H9 (cell line): ENCODE results near the gene SGTB. TPM values are rescaled to one million over a fixed set of nuclear protein-coding genes. Genes with fewer than 3 reads are reported as not detected.

Experiments used
- DNase-seq: peaks from one replicate; pipeline ENCODE4 v3.0.0-alpha.2; 2017
- H2AFZ ChIP-seq: one replicate; pipeline ENCODE4 v1.6.1; 2013; ENCODE audit warnings: mild to moderate bottlenecking, low read length, control low read depth, moderate library complexity
- H2AK5ac ChIP-seq: 2 replicates; pipeline ENCODE4 v1.6.1; 2013; ENCODE audit warnings: low read length, control low read depth, mixed read lengths; ENCODE audit not compliant: insufficient read length
- H2BK120ac ChIP-seq: one replicate; pipeline ENCODE4 v1.6.1; 2013; ENCODE audit warnings: low read depth, mild to moderate bottlenecking, low read length, control low read depth, inconsistent platforms; ENCODE audit not compliant: poor library complexity, severe bottlenecking
- H2BK12ac ChIP-seq: 2 replicates; pipeline ENCODE4 v1.6.1; 2013; ENCODE audit warnings: low read length, control low read depth, mixed read lengths, low read depth; ENCODE audit not compliant: insufficient read length
- H2BK15ac ChIP-seq: 2 replicates; pipeline ENCODE4 v1.6.1; 2013; ENCODE audit warnings: low read depth, low read length, control low read depth
- H2BK20ac ChIP-seq: one replicate; pipeline ENCODE4 v1.6.1; 2013; ENCODE audit warnings: low read depth, mild to moderate bottlenecking, low read length, control low read depth, inconsistent platforms; ENCODE audit not compliant: poor library complexity, severe bottlenecking
- H2BK5ac ChIP-seq: 2 replicates; pipeline ENCODE4 v1.6.1; 2013; ENCODE audit warnings: low read length, control low read depth, mixed read lengths; ENCODE audit not compliant: insufficient read length
- H3K14ac ChIP-seq: 2 replicates; pipeline ENCODE4 v1.6.1; 2013; ENCODE audit warnings: low read length, control low read depth; ENCODE audit not compliant: insufficient read depth
- H3K18ac ChIP-seq: 2 replicates; pipeline ENCODE4 v1.6.1; 2013; ENCODE audit warnings: low read depth, mild to moderate bottlenecking, mixed read lengths, low read length, control low read depth; ENCODE audit not compliant: insufficient read length
- H3K23ac ChIP-seq: 2 replicates; pipeline ENCODE4 v1.6.1; 2013; ENCODE audit warnings: low read length, control low read depth, mixed read lengths, low read depth; ENCODE audit not compliant: insufficient read length
- H3K23me2 ChIP-seq: 2 replicates; pipeline ENCODE4 v1.6.1; 2013; ENCODE audit warnings: low read depth, mild to moderate bottlenecking, mixed read lengths, low read length, control low read depth; ENCODE audit not compliant: insufficient read length, poor library complexity, severe bottlenecking
- H3K27ac ChIP-seq: 2 replicates; pipeline ENCODE4 v1.5.1; 2013; ENCODE audit warnings: low read length, control low read depth, mixed read lengths, low read depth; ENCODE audit not compliant: insufficient read length
- H3K27me3 ChIP-seq: 2 replicates; pipeline ENCODE4 v1.6.1; 2013; ENCODE audit warnings: low read length, control low read depth, inconsistent platforms; ENCODE audit not compliant: insufficient read depth
- H3K4ac ChIP-seq: 2 replicates; pipeline ENCODE4 v1.6.1; 2013; ENCODE audit warnings: low read depth, mild to moderate bottlenecking, control low read depth, inconsistent platforms, low read length, moderate library complexity
- H3K4me1 ChIP-seq: 2 replicates; pipeline ENCODE4 v1.6.1; 2013; ENCODE audit warnings: low read length, control low read depth, inconsistent platforms; ENCODE audit not compliant: insufficient read depth
- H3K4me2 ChIP-seq: 2 replicates; pipeline ENCODE4 v1.6.1; 2013; ENCODE audit warnings: low read length, control low read depth, mixed read lengths; ENCODE audit not compliant: insufficient read length, insufficient read depth
- H3K56ac ChIP-seq: 2 replicates; pipeline ENCODE4 v1.6.1; 2013; ENCODE audit warnings: low read depth, mild to moderate bottlenecking, mixed read lengths, low read length, control low read depth; ENCODE audit not compliant: insufficient read length
- H3K79me1 ChIP-seq: 2 replicates; pipeline ENCODE4 v1.6.1; 2013; ENCODE audit warnings: low read depth, mild to moderate bottlenecking, moderate library complexity, low read length, control low read depth, inconsistent platforms; ENCODE audit not compliant: insufficient read depth, poor library complexity, severe bottlenecking
- H3K79me2 ChIP-seq: 2 replicates; pipeline ENCODE4 v1.6.1; 2013; ENCODE audit warnings: low read length, control low read depth, inconsistent platforms; ENCODE audit not compliant: insufficient read depth
- H3K9ac ChIP-seq: 2 replicates; pipeline ENCODE4 v1.6.1; 2013; ENCODE audit warnings: low read length, control low read depth, mixed read lengths; ENCODE audit not compliant: insufficient read length; ENCODE audit errors: extremely low read depth
- H3K9me3 ChIP-seq: one replicate; pipeline ENCODE4 v1.6.1; 2013; ENCODE audit warnings: low read depth, low read length, inconsistent platforms; ENCODE audit not compliant: control insufficient read depth
- H3T11ph ChIP-seq: one replicate; pipeline ENCODE4 v1.6.1; 2013; ENCODE audit warnings: mild to moderate bottlenecking, low read length, control low read depth, inconsistent platforms
- H4K20me1 ChIP-seq: one replicate; pipeline ENCODE4 v1.6.1; 2013; ENCODE audit not compliant: control insufficient read depth, insufficient read length, insufficient read depth
- H4K5ac ChIP-seq: 2 replicates; pipeline ENCODE4 v1.6.1; 2013; ENCODE audit warnings: low read depth, mild to moderate bottlenecking, mixed read lengths, low read length, control low read depth; ENCODE audit not compliant: insufficient read length
- H4K8ac ChIP-seq: replicated peaks from 2 replicates; pipeline ENCODE4 v1.6.1; 2013; ENCODE audit warnings: low read length, control low read depth, mixed read lengths, low read depth; ENCODE audit not compliant: insufficient read length
- H4K91ac ChIP-seq: 2 replicates; pipeline ENCODE4 v1.6.1; 2013; ENCODE audit warnings: low read depth, mild to moderate bottlenecking, moderate library complexity, mixed read lengths, low read length, control low read depth; ENCODE audit not compliant: insufficient read length
- H3K27ac Mint-ChIP-seq, 3 experiments: 2 replicates in 2 of 3; 3 replicates in 1 of 3; pipeline ENCODE4 v1.8.0; 2020 to 2021; ENCODE audit warnings: mixed read lengths in 3 of 3, mild to moderate bottlenecking in 1 of 3, moderate library complexity in 1 of 3
- H3K27me3 Mint-ChIP-seq: 2 replicates; pipeline ENCODE4 v1.8.0; 2021; ENCODE audit warnings: low read depth, mild to moderate bottlenecking, moderate library complexity, mixed read lengths
- H3K36me3 Mint-ChIP-seq, 3 experiments: 2 replicates in 2 of 3; 3 replicates in 1 of 3; pipeline ENCODE4 v1.8.0; 2020 to 2021; ENCODE audit warnings: low read depth in 3 of 3, mixed read lengths in 3 of 3; ENCODE audit not compliant: insufficient read depth in 1 of 3
- H3K4me1 Mint-ChIP-seq, 2 experiments: 2 replicates each; pipeline ENCODE4 v1.8.0; 2020; ENCODE audit warnings: mixed read lengths in 2 of 2
- H3K4me3 Mint-ChIP-seq, 2 experiments: 2 replicates in 1 of 2; 3 replicates in 1 of 2; pipeline ENCODE4 v1.8.0; 2020 to 2021; ENCODE audit warnings: mild to moderate bottlenecking in 2 of 2, mixed read lengths in 2 of 2, moderate library complexity in 1 of 2
- H3K9me3 Mint-ChIP-seq, 2 experiments: 2 replicates in 1 of 2; 3 replicates in 1 of 2; pipeline ENCODE4 v1.8.0; 2020; ENCODE audit warnings: mild to moderate bottlenecking in 2 of 2, mixed read lengths in 2 of 2, moderate library complexity in 1 of 2
- total RNA-seq: library from RNA; stranded (reverse); gene quantifications from 2 replicates; pipeline ENCODE4 v1.2.1, GENCODE V29; 2021
- TF ChIP-seq, protein P1 (sequence below): fragments of 200-600 bp; sonication (generic); conservative IDR thresholded peaks from 3 replicates; pipeline ENCODE4 v1.8.0; 2021; ENCODE audit warnings: antibody characterized with exemption, mild to moderate bottlenecking

Gene SGTB
- total RNA-seq, 1 experiment from 2014 or later: 18.7 TPM

DNA sequence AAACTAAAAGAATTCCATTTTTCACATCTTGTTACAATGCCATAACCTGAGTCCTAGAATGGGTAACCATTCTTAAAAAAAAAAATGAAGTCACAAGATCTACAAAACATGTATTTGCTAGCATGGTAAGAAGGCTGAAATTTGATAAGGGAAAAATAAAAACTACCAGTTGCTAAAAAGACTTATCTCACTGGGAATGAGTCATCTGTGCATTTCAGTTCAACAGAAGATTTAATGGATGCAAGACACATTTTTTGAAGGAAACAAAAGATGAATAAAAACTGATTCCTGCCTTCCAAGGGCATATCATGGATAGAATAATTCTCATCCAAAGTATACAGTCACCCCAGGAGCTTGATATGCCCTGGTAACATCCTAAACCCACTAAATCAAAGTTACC is 47.2 kb downstream of the SGTB start:
- Histone ChIP-seq H3K4me2 (no peak overlapping the region), H4K91ac (no peak overlapping the region), H2BK20ac (no peak overlapping the region), H3K27ac (no peak overlapping the region), H3K18ac (no peak overlapping the region), H3K23ac (no peak overlapping the region), H2AFZ (no peak overlapping the region), H4K8ac (no peak overlapping the region), H3T11ph (no peak overlapping the region), H3K27me3 (no peaks in the 10 kb centered on the region), H3K56ac (no peak overlapping the region), H2BK15ac (no peak overlapping the region), H3K23me2 (no peaks in the 10 kb centered on the region), H3K4me1 (no peaks in the 10 kb centered on the region), H2BK12ac (no peak overlapping the region), H3K79me2 (no peaks in the 10 kb centered on the region), H4K20me1 (no peaks in the 10 kb centered on the region), H4K5ac (no peak overlapping the region), H3K79me1 (no peaks in the 10 kb centered on the region), H3K9ac (no peak overlapping the region), H2BK5ac (no peak overlapping the region), H3K9me3 (no peaks in the 10 kb centered on the region), H3K14ac (no peak overlapping the region), H2BK120ac (no peak overlapping the region), H3K4ac (no peak overlapping the region), H2AK5ac (no peak overlapping the region)
- Mint-ChIP-seq H3K9me3 (no peaks in the 10 kb centered on the region), H3K4me3 (no peak overlapping the region), H3K27me3 (no peaks in the 10 kb centered on the region), H3K4me1 (peaks cover 0 to 4% of the 10 kb centered on the region in 2 experiments; a peak in 1 of 4 replicates), H3K27ac (no peak overlapping the region), H3K36me3 (peaks cover under 1 to 30% (median 2%) of the 10 kb centered on the region in 3 experiments; a peak in 5 of 7 replicates)
- no peak for DNase-seq
- TF ChIP-seq, protein P1, sequence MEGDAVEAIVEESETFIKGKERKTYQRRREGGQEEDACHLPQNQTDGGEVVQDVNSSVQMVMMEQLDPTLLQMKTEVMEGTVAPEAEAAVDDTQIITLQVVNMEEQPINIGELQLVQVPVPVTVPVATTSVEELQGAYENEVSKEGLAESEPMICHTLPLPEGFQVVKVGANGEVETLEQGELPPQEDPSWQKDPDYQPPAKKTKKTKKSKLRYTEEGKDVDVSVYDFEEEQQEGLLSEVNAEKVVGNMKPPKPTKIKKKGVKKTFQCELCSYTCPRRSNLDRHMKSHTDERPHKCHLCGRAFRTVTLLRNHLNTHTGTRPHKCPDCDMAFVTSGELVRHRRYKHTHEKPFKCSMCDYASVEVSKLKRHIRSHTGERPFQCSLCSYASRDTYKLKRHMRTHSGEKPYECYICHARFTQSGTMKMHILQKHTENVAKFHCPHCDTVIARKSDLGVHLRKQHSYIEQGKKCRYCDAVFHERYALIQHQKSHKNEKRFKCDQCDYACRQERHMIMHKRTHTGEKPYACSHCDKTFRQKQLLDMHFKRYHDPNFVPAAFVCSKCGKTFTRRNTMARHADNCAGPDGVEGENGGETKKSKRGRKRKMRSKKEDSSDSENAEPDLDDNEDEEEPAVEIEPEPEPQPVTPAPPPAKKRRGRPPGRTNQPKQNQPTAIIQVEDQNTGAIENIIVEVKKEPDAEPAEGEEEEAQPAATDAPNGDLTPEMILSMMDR: no peak
